ENCODE results near the gene ANKK1.

Gene ANKK1

DNA sequence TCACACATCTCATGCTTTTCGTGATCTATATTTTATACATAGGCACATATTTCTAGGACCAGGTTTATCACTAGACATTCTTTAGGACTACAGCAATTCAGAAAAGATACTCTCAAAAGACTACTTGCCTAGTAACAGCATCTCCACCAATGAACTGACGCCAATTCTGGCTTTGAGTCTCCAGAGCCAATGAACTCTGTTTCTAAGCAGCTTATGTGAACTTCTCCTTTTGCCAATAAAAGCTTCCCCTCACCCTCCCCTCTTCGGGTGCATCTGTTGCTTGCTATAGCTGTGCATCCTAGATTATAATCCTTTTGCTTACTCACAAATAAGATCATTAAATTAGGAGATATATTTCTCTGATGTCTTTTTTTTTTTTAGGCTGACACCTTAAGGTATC is 11.4 kb upstream of the ANKK1 start:
- peak in 11 of 56 donors; percentile 6 to 39 (median 20) for DNase-seq

DNA sequence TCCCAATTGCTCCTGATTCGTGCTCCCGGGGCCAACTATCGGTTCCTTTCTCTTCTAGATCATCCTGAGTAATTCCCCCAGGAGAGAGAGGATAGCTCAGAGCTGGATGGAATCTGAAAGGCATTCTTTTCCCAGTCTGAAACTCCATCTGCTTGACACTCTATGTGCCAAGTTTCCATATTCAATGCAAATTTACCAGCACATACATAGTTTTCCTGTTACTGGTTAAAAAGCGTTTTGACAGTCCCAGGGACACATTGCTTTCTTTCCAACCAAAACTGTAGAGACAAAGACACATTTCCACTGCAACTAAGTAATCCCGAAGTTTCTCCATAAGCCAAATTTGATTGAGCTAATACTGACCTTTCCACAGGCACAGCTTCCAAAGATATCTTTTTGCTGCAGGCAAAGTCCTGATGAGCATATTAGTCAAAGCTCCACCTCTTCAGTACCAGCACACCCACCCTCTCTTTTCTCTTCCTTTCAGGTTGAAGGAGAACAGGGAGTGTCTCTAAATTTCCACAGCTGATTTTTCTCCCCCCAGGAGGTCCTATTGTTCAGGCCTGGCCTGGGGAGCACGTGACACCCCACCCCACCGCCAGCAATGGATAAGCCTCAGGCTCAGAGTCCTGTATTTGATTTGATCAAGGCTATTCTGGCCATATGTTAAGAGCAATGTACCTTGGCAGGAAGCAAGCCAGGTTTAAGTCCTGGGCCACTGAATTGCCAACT is 9.7 kb upstream of the ANKK1 start:
- no peak for DNase-seq

- DNase-seq = no peak
Measured at GRCh38 chr11:113378692-113379091, 8.9 kb upstream of the ANKK1 start.

DNA sequence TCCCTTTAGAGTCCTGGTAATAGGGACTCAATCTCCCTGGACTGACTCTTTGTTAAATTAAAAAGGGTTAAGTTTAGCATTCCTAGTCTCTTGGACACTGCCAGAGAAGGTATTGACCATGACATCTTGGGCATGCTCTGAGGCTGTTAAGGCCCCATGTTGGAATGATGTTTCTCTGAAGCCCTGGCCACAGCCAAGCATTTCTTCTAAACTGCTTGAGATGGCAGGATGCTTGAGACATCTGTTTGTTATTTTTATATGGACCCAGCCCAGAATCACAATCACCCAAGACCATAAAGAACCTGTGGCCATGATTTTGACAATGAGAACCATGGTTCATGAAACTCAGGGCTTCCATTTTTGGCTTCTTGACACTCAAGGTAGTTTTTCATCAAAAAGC is 5.5 kb upstream of the ANKK1 start:
- no peak for DNase-seq

DNA sequence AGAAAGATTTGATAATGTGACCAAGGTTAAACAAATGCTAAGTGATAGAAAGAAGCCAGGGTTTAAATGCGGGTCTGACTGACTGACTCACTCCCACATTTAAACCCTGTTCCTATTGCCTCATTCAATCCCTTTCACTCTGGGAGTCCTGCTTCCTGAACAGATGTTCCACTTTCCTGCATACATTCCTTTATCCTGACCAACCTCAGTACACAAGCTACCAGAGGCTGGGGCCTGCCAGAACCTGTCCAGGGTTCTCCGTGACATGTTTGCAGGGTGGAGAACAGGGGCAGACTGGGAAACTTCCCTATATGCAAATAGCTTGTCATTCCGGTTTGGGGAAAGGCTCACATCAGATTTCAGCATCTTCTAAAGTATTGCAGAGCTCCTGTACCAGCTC is 3.0 kb upstream of the ANKK1 start:
- no peak for DNase-seq

- no peak for DNase-seq
Measured at GRCh38 chr11:113385749-113386148, 1.8 kb upstream of the ANKK1 start.

DNA sequence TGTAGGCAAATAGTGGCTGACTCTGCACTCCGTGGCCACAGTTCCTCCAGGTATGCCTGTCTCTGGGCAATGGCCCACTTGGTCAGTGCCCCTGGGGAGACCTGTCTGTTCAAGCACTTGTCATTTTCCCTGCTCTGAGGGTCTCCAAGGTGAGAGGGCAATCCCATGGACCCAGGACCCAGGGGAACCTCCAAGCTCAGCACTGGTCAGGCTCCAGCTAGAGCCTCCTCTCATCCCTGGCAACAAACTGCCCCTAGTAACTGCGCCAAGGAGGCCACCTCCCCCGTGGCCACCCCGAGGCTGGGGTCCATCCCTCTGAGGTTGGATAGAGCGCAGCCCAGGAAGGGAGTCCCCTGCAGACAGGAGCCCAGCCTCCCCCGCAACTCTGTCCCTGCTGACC is 713 bp upstream of the ANKK1 start:
- DNase-seq = no peak

GRCh38 chr11:113389272-113389671 is 1.7 kb downstream of the ANKK1 start:
- no peak for DNase-seq

- no peak for DNase-seq
Measured at GRCh38 chr11:113392236-113392921, 4.8 kb downstream of the ANKK1 start.

- no peak for DNase-seq
Measured at GRCh38 chr11:113393501-113393985, 6.0 kb downstream of the ANKK1 start.

DNA sequence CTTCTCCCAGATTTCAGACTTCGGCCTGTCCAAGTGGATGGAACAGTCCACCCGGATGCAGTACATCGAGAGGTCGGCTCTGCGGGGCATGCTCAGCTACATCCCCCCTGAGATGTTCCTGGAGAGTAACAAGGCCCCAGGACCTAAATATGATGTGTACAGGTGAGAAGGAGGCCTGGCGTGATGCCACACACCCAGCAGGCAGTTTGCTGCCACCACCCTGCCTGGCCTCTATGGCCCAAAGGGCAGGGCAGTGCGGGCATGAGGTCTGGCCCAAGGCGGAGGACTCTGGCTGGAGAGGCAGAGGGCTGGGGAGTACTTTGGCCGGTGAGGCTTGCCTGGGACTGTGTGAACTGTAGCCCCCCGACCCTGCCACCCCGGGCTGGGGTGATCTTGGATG is 7.3 kb downstream of the ANKK1 start:
- no peak for DNase-seq

GRCh38 chr11:113395782-113396336 is 8.3 kb downstream of the ANKK1 start:
- no peak for DNase-seq

- DNase-seq = no peak
Measured at GRCh38 chr11:113396690-113397089, 9.1 kb downstream of the ANKK1 start.

DNA sequence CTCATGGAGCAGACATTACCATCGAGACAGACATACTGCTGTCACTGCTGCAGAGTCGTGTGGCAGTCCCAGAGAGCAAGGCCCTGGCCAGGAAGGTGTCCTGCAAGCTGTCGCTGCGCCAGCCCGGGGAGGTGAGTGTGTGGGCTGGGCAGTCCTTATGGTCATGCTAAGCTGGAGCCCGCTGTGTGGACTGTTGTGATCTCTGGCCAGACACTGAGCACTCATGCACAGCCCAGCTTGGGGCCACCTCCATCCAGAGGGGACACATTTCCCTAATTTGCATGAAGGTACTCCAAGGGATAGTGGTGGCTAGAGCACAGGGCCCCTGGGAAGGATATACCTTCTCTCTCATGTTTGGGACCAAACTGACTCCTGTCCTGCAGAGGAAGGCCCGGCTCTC is 9.6 kb downstream of the ANKK1 start:
- no peak for DNase-seq

- no peak for DNase-seq
Measured at GRCh38 chr11:113397821-113398220, 10.2 kb downstream of the ANKK1 start.

DNA sequence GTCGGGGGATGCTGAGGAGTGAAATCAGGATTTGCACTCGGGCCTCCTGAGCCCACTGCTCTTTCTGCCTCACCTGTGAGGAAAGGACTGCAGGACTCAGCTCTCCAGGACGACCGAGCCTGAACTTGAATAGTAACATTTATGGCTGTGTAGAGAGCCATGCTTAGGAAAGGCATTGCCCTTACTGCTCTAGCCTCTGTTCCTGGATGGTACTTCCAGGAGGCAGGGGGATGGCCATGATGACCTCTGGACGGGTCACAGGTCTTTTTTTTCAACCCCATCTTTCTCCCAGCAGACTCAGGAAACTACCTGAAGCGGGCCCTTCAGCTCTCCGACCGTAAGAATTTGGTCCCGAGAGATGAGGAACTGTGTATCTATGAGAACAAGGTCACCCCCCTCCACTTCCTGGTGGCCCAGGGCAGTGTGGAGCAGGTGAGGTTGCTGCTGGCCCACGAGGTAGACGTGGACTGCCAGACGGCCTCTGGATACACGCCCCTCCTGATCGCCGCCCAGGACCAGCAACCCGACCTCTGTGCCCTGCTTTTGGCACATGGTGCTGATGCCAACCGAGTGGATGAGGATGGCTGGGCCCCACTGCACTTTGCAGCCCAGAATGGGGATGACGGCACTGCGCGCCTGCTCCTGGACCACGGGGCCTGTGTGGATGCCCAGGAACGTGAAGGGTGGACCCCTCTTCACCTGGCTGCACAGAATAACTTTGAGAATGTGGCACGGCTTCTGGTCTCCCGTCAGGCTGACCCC is 11.3 kb downstream of the ANKK1 start:
- no peak for DNase-seq

DNA sequence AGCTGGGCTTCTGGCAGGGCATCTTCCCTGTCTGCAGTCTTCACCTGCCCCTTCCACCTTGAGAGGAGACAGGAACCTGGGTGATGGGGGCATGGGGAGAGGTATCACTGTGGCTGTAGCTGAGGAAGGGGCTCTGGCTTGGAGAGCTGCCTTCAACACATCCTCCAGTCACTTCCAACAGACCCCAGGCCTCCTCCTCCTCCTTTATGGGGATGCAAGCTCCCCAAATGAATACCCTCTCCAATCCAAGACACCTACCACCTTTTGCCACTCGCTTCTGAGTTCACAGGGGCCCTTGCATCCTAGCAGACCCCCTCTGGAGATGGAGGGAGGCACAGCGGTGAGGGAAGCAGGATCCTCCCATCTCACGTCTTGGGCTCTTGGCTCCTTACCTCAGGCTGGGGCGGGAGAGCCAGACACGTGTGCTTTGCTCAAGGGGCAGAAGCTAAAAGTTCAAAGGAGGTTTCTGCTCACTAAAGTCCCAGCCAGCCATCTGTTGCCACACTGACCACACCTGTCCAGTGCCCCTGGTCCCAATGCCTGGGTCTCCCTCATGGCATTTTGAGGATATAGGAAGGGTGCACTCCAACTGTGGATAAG is 13.2 kb downstream of the ANKK1 start:
- no peak for DNase-seq

- DNase-seq = peak in 34 of 56 donors; percentile 3 to 60 (median 24)
Measured at GRCh38 chr11:113401718-113402117, 14.1 kb downstream of the ANKK1 start.

GRCh38 chr11:113404859-113405430 is 17.4 kb downstream of the ANKK1 start:
- DNase-seq = no peak

DNA sequence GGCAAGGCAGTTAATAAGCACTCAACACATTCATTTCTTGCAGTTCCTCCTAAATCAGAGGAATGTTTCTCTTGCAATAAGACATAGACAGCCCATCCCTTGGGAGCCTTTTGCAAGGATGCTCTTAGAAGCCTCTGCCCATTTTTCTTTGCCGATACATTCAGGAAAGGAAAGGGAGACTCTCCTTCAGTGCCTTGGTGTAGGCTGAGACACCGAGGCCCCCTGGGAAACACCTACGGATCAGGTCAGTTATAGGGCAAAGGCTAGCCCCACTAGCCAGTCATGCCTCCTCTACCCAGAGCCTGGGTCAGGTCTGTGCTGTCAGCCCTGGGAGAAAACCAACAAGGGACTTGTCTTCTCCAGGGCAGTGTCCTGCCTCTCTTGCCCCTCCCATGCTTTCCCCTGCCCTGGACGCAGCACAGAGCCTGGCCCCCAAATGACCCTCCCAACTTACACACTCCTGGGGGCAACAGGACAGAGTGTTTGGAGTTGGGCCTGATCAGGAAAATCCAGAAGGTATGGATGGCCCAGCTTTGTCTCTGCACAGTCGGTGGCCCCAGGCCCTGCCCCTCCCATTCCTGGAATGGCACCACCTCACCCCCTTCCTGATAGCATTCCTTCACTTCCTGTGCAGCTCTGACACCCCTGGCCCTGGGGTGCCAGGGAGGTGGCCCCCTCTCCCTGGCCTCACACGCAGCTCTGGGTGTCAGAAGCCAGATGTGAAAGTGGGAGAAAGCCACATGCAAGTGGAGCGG is 18.3 kb downstream of the ANKK1 start:
- DNase-seq = no peak
